Measurements from ENCODE around the gene TH. TPM values are rescaled to one million over a fixed set of nuclear protein-coding genes. Genes with fewer than 3 reads are reported as not detected.

The TH gene
- total and polyA plus RNA-seq, 2 of the 4 experiments (the other 2 are of a cell fraction), result 0.10 TPM; not detected in 1

DNA sequence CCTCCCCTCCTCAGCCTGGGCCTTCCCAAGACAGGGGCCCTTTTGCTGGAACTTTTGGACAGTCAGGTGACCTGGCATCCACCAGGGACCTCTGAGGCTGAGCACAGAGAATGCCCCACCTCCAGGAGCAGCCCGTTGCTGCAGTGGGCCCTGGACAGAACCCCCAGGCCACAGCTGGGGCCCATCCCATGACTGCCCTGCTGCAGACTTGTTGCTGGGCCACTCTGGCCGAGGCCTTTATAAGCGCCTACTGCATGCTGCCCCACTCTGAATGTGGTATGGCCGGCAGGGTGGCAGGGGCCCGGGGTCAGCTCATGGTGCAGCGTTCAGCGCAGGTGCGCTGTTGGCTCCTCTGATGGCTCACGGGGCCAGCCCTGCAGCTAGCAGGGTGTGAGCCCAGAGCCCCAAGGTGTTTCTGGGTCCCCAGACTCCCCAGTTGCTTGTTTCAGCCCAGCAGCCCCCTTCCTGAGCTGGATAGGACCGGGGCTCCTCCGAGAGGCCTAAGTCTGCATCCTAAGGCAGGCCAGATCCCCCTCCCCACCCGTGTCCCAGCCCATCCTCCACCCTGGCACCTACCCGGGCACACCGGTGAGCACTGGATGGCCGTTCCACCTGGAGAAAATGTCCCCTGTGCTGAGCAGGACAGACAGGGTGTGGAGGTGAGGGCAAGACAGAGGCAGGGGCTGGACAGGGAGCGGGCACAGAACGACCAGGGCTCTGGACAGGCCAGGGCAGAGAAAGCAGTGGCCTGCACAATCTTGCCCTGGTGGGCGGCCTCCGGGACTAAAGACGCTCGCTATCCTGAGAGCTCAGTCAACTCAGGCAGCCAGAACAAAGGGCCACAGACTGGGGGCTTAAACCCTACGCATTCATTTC is 28.1 kb upstream of the TH start:
- Histone ChIP-seq H3K14ac (replicated peaks; ENCODE audit: low read depth, low read length) (no peak overlapping the region), H2BK120ac (ENCODE audit: low read depth, low read length) (no peak overlapping the region), H2BK20ac (ENCODE audit: low read depth, low read length) (no peak overlapping the region), H2BK15ac (ENCODE audit: low read depth, low read length) (no peak overlapping the region), H3K27ac (ENCODE audit: insufficient read depth, low read length) (no peak overlapping the region), H3K4me3 (ENCODE audit: insufficient read depth, low read depth, low read length) (no peak overlapping the region), H3K9me3 (ENCODE audit: control insufficient read depth, insufficient read depth, low read length) (no peaks in the 10 kb centered on the region), H3K9ac (ENCODE audit: low read depth, low read length) (no peak overlapping the region), H3K27me3 (ENCODE audit: control insufficient read depth, insufficient read depth, low read length) (peaks cover 16% of the 10 kb centered on the region; the same call in 1 of the 2 replicates), H3K79me1 (ENCODE audit: low read depth in 1 of 2, low read length in 2 of 2) (no peaks in the 10 kb centered on the region), H3K23ac (ENCODE audit: low read depth, low read length) (no peak overlapping the region), H3K18ac (ENCODE audit: low read depth, low read length) (no peak overlapping the region), H2BK5ac (ENCODE audit: low read depth, low read length, poor library complexity, severe bottlenecking) (no peak overlapping the region), H2AFZ (replicated peaks; ENCODE audit: low read length, poor library complexity) (no peak overlapping the region), H3K36me3 (ENCODE audit: control insufficient read depth, insufficient read depth, low read length) (no peaks in the 10 kb centered on the region), H3K4me2 (ENCODE audit: low read depth, low read length) (no peak overlapping the region), H2AK9ac (replicated peaks; ENCODE audit: low read depth, low read length, poor library complexity) (no peak overlapping the region), H2AK5ac (ENCODE audit: low read depth, low read length) (no peak overlapping the region), H4K91ac (ENCODE audit: insufficient read depth, low read depth, low read length) (no peak overlapping the region), H4K8ac (ENCODE audit: low read depth in 2 of 2, low read length in 2 of 2) (no peak overlapping the region), H3K9me1 (ENCODE audit: insufficient read depth, low read length) (no peaks in the 10 kb centered on the region), H4K5ac (ENCODE audit: low read depth, low read length) (no peak overlapping the region), H4K20me1 (ENCODE audit: insufficient read depth, low read length) (no peaks in the 10 kb centered on the region), H3K4me1 (ENCODE audit: control insufficient read depth, insufficient read depth, low read length) (no peaks in the 10 kb centered on the region), H3K4ac (ENCODE audit: low read depth, low read length) (no peak overlapping the region), H3K56ac (ENCODE audit: extremely low read depth, insufficient read depth, low read length) (no peak overlapping the region)
- 65% methylated on average over 9 of the region's 22 CpGs; no CpG with 5 or more reads in 1 of the 2 experiments for WGBS, 2 experiments (ENCODE audit: extremely low coverage in 2 of 2, insufficient read length in 1 of 2)
- intact Hi-C loops (cut with micrococcal nuclease) (loop anchor here (10.0 kb wide), 1 partner anchor 695 kb away; no protein-coding TSS in a partner anchor), dilution Hi-C loops (cut with HindIII; ENCODE audit: low sequenced_read_pairs, unreplicated experiment) (no loop called here), in situ Hi-C loops (cut with MboI; ENCODE audit: low sequenced_read_pairs) (loop anchor here (5.0 to 25.0 kb wide), 2 partner anchors 218 to 688 kb away; partner anchors contain the start of gene CDKN1C)
- BruUV-seq (replicated peaks), result no TSS peak
- no peak for DNase-seq
- TF ChIP-seq POLR2A (IDR thresholded peaks at IDR 0.05; ENCODE audit: low read depth, low read length) (no peak), SMC3 (IDR thresholded peaks at IDR 0.05; ENCODE audit: low read depth, low read length) (no peak), CEBPB (IDR thresholded peaks at IDR 0.05; ENCODE audit: low read depth, low read length) (no peak), MXI1 (IDR thresholded peaks at IDR 0.05; ENCODE audit: borderline replicate concordance, low read depth, low read length) (no peak), RAD21 (IDR thresholded peaks at IDR 0.05; ENCODE audit: low read length) (no peak), RCOR1 (IDR thresholded peaks at IDR 0.05; ENCODE audit: insufficient replicate concordance, low read length) (no peak), MAFK (IDR thresholded peaks at IDR 0.05; ENCODE audit: low read depth, low read length) (no peak), CHD1 (IDR thresholded peaks at IDR 0.05; ENCODE audit: low read depth, low read length) (no peak), RFX5 (IDR thresholded peaks at IDR 0.05; ENCODE audit: low read depth, low read length) (no peak), FOS (IDR thresholded peaks at IDR 0.05; ENCODE audit: low read depth, low read length) (no peak)
- TF ChIP-seq, protein P1, sequence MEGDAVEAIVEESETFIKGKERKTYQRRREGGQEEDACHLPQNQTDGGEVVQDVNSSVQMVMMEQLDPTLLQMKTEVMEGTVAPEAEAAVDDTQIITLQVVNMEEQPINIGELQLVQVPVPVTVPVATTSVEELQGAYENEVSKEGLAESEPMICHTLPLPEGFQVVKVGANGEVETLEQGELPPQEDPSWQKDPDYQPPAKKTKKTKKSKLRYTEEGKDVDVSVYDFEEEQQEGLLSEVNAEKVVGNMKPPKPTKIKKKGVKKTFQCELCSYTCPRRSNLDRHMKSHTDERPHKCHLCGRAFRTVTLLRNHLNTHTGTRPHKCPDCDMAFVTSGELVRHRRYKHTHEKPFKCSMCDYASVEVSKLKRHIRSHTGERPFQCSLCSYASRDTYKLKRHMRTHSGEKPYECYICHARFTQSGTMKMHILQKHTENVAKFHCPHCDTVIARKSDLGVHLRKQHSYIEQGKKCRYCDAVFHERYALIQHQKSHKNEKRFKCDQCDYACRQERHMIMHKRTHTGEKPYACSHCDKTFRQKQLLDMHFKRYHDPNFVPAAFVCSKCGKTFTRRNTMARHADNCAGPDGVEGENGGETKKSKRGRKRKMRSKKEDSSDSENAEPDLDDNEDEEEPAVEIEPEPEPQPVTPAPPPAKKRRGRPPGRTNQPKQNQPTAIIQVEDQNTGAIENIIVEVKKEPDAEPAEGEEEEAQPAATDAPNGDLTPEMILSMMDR (conservative IDR thresholded peaks at IDR 0.05; ENCODE audit: low read depth, low read length), result no peak
- POLR2A ChIA-PET (ENCODE audit: unreplicated experiment), result no interaction called here
- CTCF ChIA-PET, result no interaction called here
- no peak for ATAC-seq (ENCODE audit: low read depth)
